Activated B cell treated with CpG ODN at 0.5 μM for 24 hours (primary cell): ENCODE measurements around the gene RNF208. TPM values are rescaled to one million over a fixed set of nuclear protein-coding genes. Genes with fewer than 3 reads are reported as not detected.

ENCODE experiments used
- ATAC-seq: fragments of 200-7000 bp; cut with Tn5 transposase; one replicate; pipeline ENCODE4 v1.10.0; 2021; ENCODE audit warnings: low read depth, mild to moderate bottlenecking, moderate library complexity
- CTCF ChIA-PET: fragments of 350-600 bp; sonication (Branson Sonifier 250); formaldehyde crosslinking; loops from one replicate; lab custom pipeline; 2021; ENCODE audit warnings: antibody characterized with exemption; lab: Charles Lee
- POLR2A ChIA-PET: fragments of 350-600 bp; sonication (Branson Sonifier 250); formaldehyde crosslinking; loops from one replicate; lab custom pipeline; 2021; ENCODE audit warnings: antibody characterized with exemption; lab: Charles Lee
- DNase-seq: peaks from one replicate; pipeline ENCODE4 v3.0.0; 2022
- H3K27ac Mint-ChIP-seq: one replicate; pipeline ENCODE4 v1.8.0; 2020; ENCODE audit warnings: mixed read lengths
- H3K27me3 Mint-ChIP-seq: one replicate; pipeline ENCODE4 v1.8.0; 2021; ENCODE audit warnings: mixed read lengths
- H3K36me3 Mint-ChIP-seq: one replicate; pipeline ENCODE4 v1.8.0; 2021; ENCODE audit warnings: low read depth, mixed read lengths
- H3K4me1 Mint-ChIP-seq: one replicate; pipeline ENCODE4 v1.8.0; 2021; ENCODE audit warnings: mixed read lengths
- H3K4me3 Mint-ChIP-seq: one replicate; pipeline ENCODE4 v1.8.0; 2020; ENCODE audit warnings: mild to moderate bottlenecking, mixed read lengths
- H3K9me3 Mint-ChIP-seq: one replicate; pipeline ENCODE4 v1.8.0; 2020; ENCODE audit warnings: mixed read lengths
- CTCF ChIP-seq: fragments of 200-600 bp; IDR thresholded peaks from one replicate; pipeline ENCODE4 v1.8.0; 2022; ENCODE audit warnings: antibody characterized with exemption, mild to moderate bottlenecking
- intact Hi-C: fragments of 100-400 bp; cut with micrococcal nuclease; formaldehyde crosslinking; loops from one replicate; pipeline ENCODE4 v1.15.1; 2024
- total RNA-seq: library from RNA; stranded (reverse); gene quantifications from 2 replicates; pipeline ENCODE4 v1.2.3, GENCODE V29; 2022

Gene RNF208
- total RNA-seq, 1 donor from 2014 or later: 1.1 TPM

DNA sequence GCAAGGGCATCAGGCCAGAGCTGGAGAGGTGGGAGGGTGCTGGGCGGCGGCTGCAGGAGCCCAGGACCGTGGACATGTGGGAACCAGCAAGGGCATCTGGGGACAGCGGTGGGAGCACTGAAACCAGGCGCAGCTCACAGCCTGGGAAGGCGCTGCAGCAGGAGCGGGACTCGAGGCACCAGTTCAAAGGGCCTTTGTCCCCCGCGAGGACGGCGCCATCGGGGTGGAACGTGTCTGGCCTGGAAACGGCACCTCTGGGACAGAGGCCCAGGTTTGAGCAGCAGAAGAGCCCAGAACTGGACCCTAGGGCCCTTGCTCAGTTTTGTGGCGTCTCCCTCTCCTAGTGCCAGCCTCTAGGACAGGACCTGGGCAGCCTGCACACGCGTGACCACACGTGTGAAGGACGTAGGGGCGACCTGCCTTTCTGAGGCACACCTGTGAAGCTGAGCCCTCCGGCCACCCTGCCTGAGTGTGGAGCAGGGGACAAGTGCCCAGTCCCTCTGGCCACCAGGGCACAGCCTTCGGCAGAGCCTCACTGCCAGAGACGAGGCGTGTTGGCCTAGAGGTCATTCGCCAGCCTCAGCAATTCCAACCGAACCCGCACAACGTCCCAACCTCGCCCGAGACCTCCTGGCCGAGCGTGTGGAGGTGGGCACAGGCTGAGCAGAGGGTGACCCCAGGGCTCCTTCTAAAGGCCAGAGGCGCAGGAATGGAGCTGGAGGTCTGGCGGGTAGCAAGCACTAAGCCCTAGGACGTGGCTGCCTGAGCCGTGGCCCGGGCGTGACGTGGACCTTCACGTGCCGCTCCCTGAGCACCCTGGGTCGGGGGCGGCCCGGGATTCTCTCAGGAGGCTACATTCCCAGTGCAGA is 48.0 kb downstream of the RNF208 start:
- Mint-ChIP-seq H3K4me3 (no peak overlapping the region), H3K27ac (no peak overlapping the region), H3K9me3 (no peaks in the 10 kb centered on the region), H3K4me1 (no peaks in the 10 kb centered on the region), H3K27me3 (peaks cover 6% of the 10 kb centered on the region), H3K36me3 (peaks cover 17% of the 10 kb centered on the region)
- DNase-seq: no peak
- TF ChIP-seq CTCF: no peak
- no peak for ATAC-seq
- POLR2A ChIA-PET: no interaction called here
- CTCF ChIA-PET: no interaction called here
- intact Hi-C loops: no loop called here

GRCh38 chr9:137172901-137173795 is 48.9 kb downstream of the RNF208 start:
- CTCF ChIA-PET: no interaction called here
- TF ChIP-seq CTCF: no peak
- Mint-ChIP-seq H3K27me3 (peaks cover 6% of the 10 kb centered on the region), H3K27ac (no peak overlapping the region), H3K36me3 (peaks cover 11% of the 10 kb centered on the region), H3K4me1 (peaks cover 4% of the 10 kb centered on the region), H3K9me3 (no peaks in the 10 kb centered on the region), H3K4me3 (no peak overlapping the region)
- no peak for ATAC-seq
- no peak for DNase-seq
- intact Hi-C loops: no loop called here
- POLR2A ChIA-PET: interaction anchor here (1.0 kb wide), 1 partner anchor 44 kb away, joined by 3 read pairs; no protein-coding TSS in a partner anchor

- H3K4me1 Mint-ChIP-seq: peaks cover 8% of the 10 kb centered on the region
- H3K4me3 Mint-ChIP-seq: no peak overlapping the region
- no peak for TF ChIP-seq CTCF
- H3K9me3 Mint-ChIP-seq: no peaks in the 10 kb centered on the region
- ChIA-PET POLR2A (interaction anchor here (0.6 to 0.8 kb wide), 3 partner anchors 47 to 70 kb away, joined by 3 to 7 read pairs (median 3); partner anchors contain the start of gene TUBB4B), CTCF (no interaction called here)
- no peak overlapping the region for H3K27ac Mint-ChIP-seq
- no peaks in the 10 kb centered on the region for H3K36me3 Mint-ChIP-seq
- ATAC-seq (no peak), DNase-seq (no peak)
- intact Hi-C loops: no loop called here
- H3K27me3 Mint-ChIP-seq: peaks cover 11% of the 10 kb centered on the region
These were observed 50.7 kb downstream of the RNF208 start for GRCh38 chr9:137171149-137171900.

- Mint-ChIP-seq H3K27ac (no peak overlapping the region), H3K27me3 (peaks cover 11% of the 10 kb centered on the region), H3K4me1 (peaks cover 8% of the 10 kb centered on the region), H3K4me3 (no peak overlapping the region), H3K9me3 (no peaks in the 10 kb centered on the region), H3K36me3 (no peaks in the 10 kb centered on the region)
- intact Hi-C loops: no loop called here
- CTCF ChIA-PET: no interaction called here
- no peak for DNase-seq
- POLR2A ChIA-PET: interaction anchor here (0.8 kb wide), 1 partner anchor 70 kb away, joined by 3 read pairs; the partner anchor contains the start of gene TUBB4B
- no peak for ATAC-seq
- TF ChIP-seq CTCF: no peak
These were observed 51.4 kb downstream of the RNF208 start for GRCh38 chr9:137170486-137171148.

Other genes starting within 250 kb of the RNF208 start
- gene PTGDS, start 244.7 kb downstream of the RNF208 start, total RNA-seq: not detected in 2 replicates
- gene LCNL1, start 239.2 kb downstream of the RNF208 start, total RNA-seq: not detected in 2 replicates
- gene PAXX, start 229.8 kb downstream of the RNF208 start, total RNA-seq: 43.4 and 47.8 TPM in 2 replicates
- gene CLIC3, start 225.7 kb downstream of the RNF208 start, total RNA-seq: not detected in 2 replicates
- gene ABCA2, start 194.0 kb downstream of the RNF208 start, total RNA-seq: 4.5 and 7.5 TPM in 2 replicates
- gene FUT7, start 190.2 kb downstream of the RNF208 start, total RNA-seq: 3.9 and 5.0 TPM in 2 replicates
- gene NPDC1, start 176.1 kb downstream of the RNF208 start, total RNA-seq: 0.18 TPM in 1 of 2 replicates, not detected in the other
- not detected in 2 replicates for gene ENTPD2, start 168.2 kb downstream of the RNF208 start, total RNA-seq
- gene SAPCD2, start 151.7 kb downstream of the RNF208 start, total RNA-seq: 0.80 and 0.81 TPM in 2 replicates
- 13.4 and 17.2 TPM in 2 replicates for gene UAP1L1, start 144.7 kb downstream of the RNF208 start, total RNA-seq
- 33.6 and 37.7 TPM in 2 replicates for gene MAN1B1, start 135.3 kb downstream of the RNF208 start, total RNA-seq
- gene DPP7, start 107.5 kb downstream of the RNF208 start, total RNA-seq: 254 and 259 TPM in 2 replicates
- 0.22 TPM in 1 of 2 replicates, not detected in the other for gene GRIN1, start 83.1 kb downstream of the RNF208 start, total RNA-seq
- 0.31 TPM in 1 of 2 replicates, not detected in the other for gene LRRC26, start 52.2 kb downstream of the RNF208 start, total RNA-seq
- not detected in 2 replicates for gene TMEM210, start 50.2 kb downstream of the RNF208 start, total RNA-seq
- 75.7 and 93.9 TPM in 2 replicates for gene ANAPC2, start 33.7 kb downstream of the RNF208 start, total RNA-seq
- 71.9 and 76.8 TPM in 2 replicates for gene SSNA1, start 33.6 kb downstream of the RNF208 start, total RNA-seq
- 9.3 and 11.4 TPM in 2 replicates for gene TPRN, start 21.5 kb downstream of the RNF208 start, total RNA-seq
- 32.7 and 34.1 TPM in 2 replicates for gene TMEM203, start 16.6 kb downstream of the RNF208 start, total RNA-seq
- 27.5 and 38.7 TPM in 2 replicates for gene NDOR1, start 16.5 kb downstream of the RNF208 start, total RNA-seq
- gene CYSRT1, start 2.9 kb upstream of the RNF208 start, total RNA-seq: 0.39 and 0.53 TPM in 2 replicates
- not detected in 2 replicates for gene RNF224, start 5.3 kb upstream of the RNF208 start, total RNA-seq
- not detected in 2 replicates for gene SLC34A3, start 8.7 kb upstream of the RNF208 start, total RNA-seq
- gene TUBB4B, start 19.0 kb upstream of the RNF208 start, total RNA-seq: 182 and 197 TPM in 2 replicates
- 0.37 TPM in 1 of 2 replicates, not detected in the other for gene STPG3, start 29.0 kb upstream of the RNF208 start, total RNA-seq
- gene NELFB, start 33.1 kb upstream of the RNF208 start, total RNA-seq: 56.1 and 58.2 TPM in 2 replicates
- 7.9 and 9.1 TPM in 2 replicates for gene TOR4A, start 55.5 kb upstream of the RNF208 start, total RNA-seq
- 1.9 and 3.0 TPM in 2 replicates for gene NRARP, start 80.0 kb upstream of the RNF208 start, total RNA-seq
- gene EXD3, start 200.9 kb upstream of the RNF208 start, total RNA-seq: 8.4 and 12.8 TPM in 2 replicates
- gene NOXA1, start 201.2 kb upstream of the RNF208 start, total RNA-seq: 2.6 and 3.9 TPM in 2 replicates
- not detected in 2 replicates for gene ENTPD8, start 219.1 kb upstream of the RNF208 start, total RNA-seq
- gene NSMF, start 237.1 kb upstream of the RNF208 start, total RNA-seq: 22.5 and 24.7 TPM in 2 replicates